Measurements from ENCODE around the gene CAVIN1.

DNA sequence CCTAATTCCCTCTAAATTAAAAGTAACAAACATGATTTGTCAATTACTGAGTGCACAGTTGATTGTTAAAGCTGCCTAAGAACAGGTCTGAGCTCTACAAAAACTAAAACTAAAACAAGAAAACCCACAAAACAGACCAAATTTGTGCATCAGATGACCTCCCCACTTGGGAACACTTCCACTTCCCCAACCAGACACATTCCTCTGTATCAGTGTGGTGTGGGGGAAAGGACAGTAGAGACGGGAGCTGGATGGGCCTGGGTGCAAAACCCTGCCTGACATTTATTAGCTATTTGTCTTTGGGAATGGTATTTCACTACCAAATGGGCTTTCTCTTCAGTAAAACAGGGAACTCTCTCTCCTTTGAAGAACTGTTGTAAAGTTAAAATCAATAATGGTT is 64.6 kb downstream of the CAVIN1 start:
- TF ChIP-seq, protein P1, sequence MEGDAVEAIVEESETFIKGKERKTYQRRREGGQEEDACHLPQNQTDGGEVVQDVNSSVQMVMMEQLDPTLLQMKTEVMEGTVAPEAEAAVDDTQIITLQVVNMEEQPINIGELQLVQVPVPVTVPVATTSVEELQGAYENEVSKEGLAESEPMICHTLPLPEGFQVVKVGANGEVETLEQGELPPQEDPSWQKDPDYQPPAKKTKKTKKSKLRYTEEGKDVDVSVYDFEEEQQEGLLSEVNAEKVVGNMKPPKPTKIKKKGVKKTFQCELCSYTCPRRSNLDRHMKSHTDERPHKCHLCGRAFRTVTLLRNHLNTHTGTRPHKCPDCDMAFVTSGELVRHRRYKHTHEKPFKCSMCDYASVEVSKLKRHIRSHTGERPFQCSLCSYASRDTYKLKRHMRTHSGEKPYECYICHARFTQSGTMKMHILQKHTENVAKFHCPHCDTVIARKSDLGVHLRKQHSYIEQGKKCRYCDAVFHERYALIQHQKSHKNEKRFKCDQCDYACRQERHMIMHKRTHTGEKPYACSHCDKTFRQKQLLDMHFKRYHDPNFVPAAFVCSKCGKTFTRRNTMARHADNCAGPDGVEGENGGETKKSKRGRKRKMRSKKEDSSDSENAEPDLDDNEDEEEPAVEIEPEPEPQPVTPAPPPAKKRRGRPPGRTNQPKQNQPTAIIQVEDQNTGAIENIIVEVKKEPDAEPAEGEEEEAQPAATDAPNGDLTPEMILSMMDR (IDR thresholded peaks at IDR 0.05) = no peak
- no peak for TF ChIP-seq POLR2AphosphoS5 (IDR thresholded peaks at IDR 0.05)
- TF ChIP-seq POLR2A (IDR thresholded peaks at IDR 0.05) = no peak
